Stomach (tissue), 4 donors: ENCODE measurements around the gene IRAK1.

Source experiments
- CTCF ChIP-seq, 7 experiments: fragments of 450-650 bp in 4 of 7; fragments of 200-600 bp in 3 of 7; sonication (generic) in 3 of 7; IDR thresholded peaks; one replicate each; pipeline ENCODE4 v1.5.1; 2016 to 2019; ENCODE audit warnings: antibody characterized with exemption in 7 of 7, control low read depth in 2 of 7, mild to moderate bottlenecking in 1 of 7
- POLR2A ChIP-seq, 4 donors: fragments of 450-650 bp; IDR thresholded peaks; one replicate each; pipeline ENCODE4 v1.6.1; 2016; ENCODE audit warnings: antibody characterized with exemption in 4 of 4, control low read depth in 2 of 4, mild to moderate bottlenecking in 1 of 4, moderate library complexity in 1 of 4
- POLR2AphosphoS5 ChIP-seq, 3 donors: sonication (generic); formaldehyde crosslinking; IDR thresholded peaks; one replicate each; pipeline ENCODE4 v1.6.1; 2016; ENCODE audit warnings: antibody characterized with exemption in 3 of 3

GRCh38 chrX:154016366-154017076 is 3.2 kb downstream of the IRAK1 start:
- no peak for TF ChIP-seq POLR2AphosphoS5 (IDR thresholded peaks at IDR 0.05)
- TF ChIP-seq CTCF (IDR thresholded peaks at IDR 0.05): no peak
- TF ChIP-seq POLR2A (IDR thresholded peaks at IDR 0.05): no peak
